Measurements from ENCODE around the gene RBP5.

The RBP5 gene

GRCh38 chr12:7125632-7126227 lies 3.0 kb downstream of the RBP5 start:
- no peak overlapping the region for H3K4me3 ChIP-seq (ENCODE audit: low read length)
- no peak for DNase-seq (ENCODE audit: low read depth)
- no peak for TF ChIP-seq CTCF (conservative IDR thresholded peaks at IDR 0.05; ENCODE audit: low read depth, low read length)

- H3K4me3 ChIP-seq (ENCODE audit: low read length): no peak overlapping the region
These were observed 4.7 kb downstream of the RBP5 start for GRCh38 chr12:7123806-7124522.

GRCh38 chr12:7122811-7123769 lies 5.6 kb downstream of the RBP5 start:
- no peak overlapping the region for H3K4me3 ChIP-seq (ENCODE audit: low read length)
- no peak for DNase-seq (ENCODE audit: low read depth)
- TF ChIP-seq CTCF (conservative IDR thresholded peaks at IDR 0.05; ENCODE audit: low read depth, low read length): no peak

More at GRCh38 chr12:7123806-7124522, 4.7 kb downstream of the RBP5 start:
- TF ChIP-seq CTCF (conservative IDR thresholded peaks at IDR 0.05; ENCODE audit: low read depth, low read length): no peak
- DNase-seq (ENCODE audit: low read depth): no peak

GRCh38 chr12:7121324-7121723 lies 7.4 kb downstream of the RBP5 start:
- no peak for TF ChIP-seq CTCF (conservative IDR thresholded peaks at IDR 0.05; ENCODE audit: low read depth, low read length)
- DNase-seq (ENCODE audit: low read depth): no peak
- no peak overlapping the region for H3K4me3 ChIP-seq (ENCODE audit: low read length)

GRCh38 chr12:7120166-7120565 lies 8.5 kb downstream of the RBP5 start:
- no peak for TF ChIP-seq CTCF (conservative IDR thresholded peaks at IDR 0.05; ENCODE audit: low read depth, low read length)
- no peak overlapping the region for H3K4me3 ChIP-seq (ENCODE audit: low read length)
- no peak for DNase-seq (ENCODE audit: low read depth)

GRCh38 chr12:7118881-7119280 lies 9.8 kb downstream of the RBP5 start:
- no peak for TF ChIP-seq CTCF (conservative IDR thresholded peaks at IDR 0.05; ENCODE audit: low read depth, low read length)
- no peak for DNase-seq (ENCODE audit: low read depth)
- no peak overlapping the region for H3K4me3 ChIP-seq (ENCODE audit: low read length)
